Activated CD8-positive, alpha-beta memory T cell treated with anti-CD3 and anti-CD28 coated beads, Interleukin-2, amount 50 U/mL, for 1 hour (primary cell): ENCODE measurements around the gene CFAP43.
"Not testable (repeated sequence)": the region's sequence is repeated elsewhere in the genome, so short reads cannot be mapped to it uniquely, and the experiment has no call there.

Experiments used
- DNase-seq: peaks from one replicate; pipeline ENCODE4 v3.0.0-alpha.2; 2020; ENCODE audit errors: extremely low read depth

CFAP43 gene

GRCh38 chr10:104220522-104220921, 11.6 kb downstream of the CFAP43 start:
- DNase-seq: no peak

GRCh38 chr10:104218751-104219150, 13.4 kb downstream of the CFAP43 start:
- DNase-seq: no peak

- DNase-seq: no peak
These were observed 15.5 kb downstream of the CFAP43 start for GRCh38 chr10:104216631-104217030.

GRCh38 chr10:104209575-104210198, 22.5 kb downstream of the CFAP43 start:
- DNase-seq: no peak

DNA sequence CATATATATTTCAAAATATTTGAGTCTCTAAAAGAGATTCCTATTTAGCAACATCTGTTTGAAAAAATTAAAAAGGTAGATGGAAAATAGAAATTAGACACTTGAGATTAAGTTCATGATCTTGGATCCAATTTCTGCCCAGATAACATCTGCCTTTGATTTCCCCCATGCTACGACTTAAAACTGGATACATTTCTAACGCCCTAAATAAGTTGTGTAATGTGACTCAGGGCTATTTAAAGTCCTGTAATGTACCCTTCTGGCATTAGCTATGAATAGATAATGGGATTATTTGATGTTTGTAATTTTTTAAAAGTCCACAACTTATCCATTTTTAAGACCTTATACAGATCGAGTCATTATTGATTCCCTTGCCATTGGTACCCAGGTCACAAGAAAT, 23.4 kb downstream of the CFAP43 start:
- no peak for DNase-seq

- DNase-seq: no peak
These were observed 29.9 kb downstream of the CFAP43 start for GRCh38 chr10:104202231-104202630.

DNA sequence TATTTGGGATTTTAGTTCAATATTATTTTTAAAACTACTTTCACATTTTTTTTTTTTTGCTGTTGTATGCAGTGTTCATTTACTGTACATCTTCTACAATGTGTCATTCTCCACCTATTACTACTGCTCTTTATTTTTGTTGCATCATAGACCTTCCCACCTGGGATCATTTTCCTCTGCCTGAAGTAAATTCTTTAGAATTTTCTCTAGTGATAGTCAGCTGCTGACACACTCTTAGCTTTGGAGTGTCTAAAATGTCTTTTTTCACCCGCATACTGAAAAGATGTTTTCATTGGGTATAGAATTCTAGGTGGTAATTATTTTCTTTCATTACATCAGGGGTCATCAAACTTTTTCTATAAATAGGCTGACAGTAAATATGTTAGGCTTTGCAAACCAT, 30.5 kb downstream of the CFAP43 start:
- DNase-seq: no peak

DNA sequence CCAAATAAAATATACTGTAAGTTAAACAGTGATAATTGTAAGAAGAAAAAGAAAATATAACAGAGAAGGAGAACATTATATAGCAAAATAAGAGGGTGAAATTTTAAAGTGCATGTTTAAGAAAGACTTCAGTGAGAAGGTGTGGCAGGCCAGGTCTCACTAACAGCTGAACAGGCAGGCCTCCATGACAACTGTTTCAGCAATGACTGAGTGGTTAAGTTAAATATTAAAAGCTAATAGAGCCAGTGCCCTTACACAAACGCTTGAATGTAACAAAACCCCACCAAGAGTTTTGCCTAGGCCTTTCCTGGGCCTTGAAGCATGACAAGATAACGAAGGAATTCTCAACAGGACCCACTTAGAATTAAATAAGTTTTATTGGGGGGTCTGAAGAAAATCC, 32.6 kb downstream of the CFAP43 start:
- DNase-seq: no peak

DNA sequence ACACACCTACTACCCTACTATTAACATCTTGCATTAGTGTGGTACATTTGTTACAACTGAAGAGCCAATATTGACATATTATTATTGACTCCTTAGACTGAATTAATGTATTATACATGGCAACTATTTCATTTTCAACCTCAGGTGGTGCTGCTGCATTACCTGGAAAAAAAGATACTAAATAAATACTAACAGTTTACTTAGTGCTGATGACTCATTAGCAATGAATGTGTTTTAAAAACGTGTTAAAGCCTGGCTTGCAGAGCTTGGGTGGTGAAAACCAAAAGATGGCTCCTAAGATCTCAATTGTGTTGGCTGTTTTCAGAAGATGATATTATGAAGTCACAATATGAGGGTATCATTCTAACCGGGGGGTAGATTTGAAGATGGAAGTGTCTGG, 34.8 kb downstream of the CFAP43 start:
- DNase-seq: no peak

DNA sequence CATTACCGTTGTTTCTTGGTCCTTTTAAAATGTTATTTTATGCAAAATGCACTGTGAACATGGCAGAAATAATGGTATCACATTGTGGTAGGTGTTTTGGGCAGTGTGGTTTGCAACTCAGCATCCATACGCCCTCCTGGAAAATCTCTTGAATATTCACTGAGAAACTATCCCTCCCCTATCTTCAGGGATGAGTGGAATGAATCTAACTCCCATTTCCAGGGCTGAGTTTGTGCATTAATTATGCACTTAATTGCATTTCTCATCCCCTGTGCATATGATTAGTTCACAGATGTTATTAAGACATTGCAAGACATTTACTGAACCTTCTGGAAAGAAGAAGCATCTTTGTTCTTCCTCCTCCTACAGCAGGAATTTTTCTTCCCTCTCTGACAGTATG, 36.5 kb downstream of the CFAP43 start:
- DNase-seq: no peak

- DNase-seq: no peak
These were observed 38.4 kb downstream of the CFAP43 start for GRCh38 chr10:104193787-104194186.

DNA sequence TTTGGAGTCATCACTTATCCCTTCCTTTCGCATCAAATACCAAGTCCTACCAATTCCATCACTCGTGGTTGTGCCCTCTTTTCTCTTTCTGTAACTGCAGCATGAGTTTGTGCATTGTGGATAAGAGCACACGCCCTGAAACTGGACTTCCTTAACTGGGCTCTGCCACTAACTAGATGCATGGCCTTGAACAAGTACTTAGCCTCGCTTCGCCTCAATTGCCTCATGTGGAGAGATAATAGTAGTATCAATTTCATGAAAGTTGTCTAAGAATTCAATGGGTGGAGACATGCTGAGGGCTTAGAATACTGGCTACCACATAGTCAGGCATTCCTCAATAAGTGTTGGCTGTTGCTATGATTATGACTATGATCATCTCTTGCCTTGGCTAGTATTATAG, 41.5 kb downstream of the CFAP43 start:
- DNase-seq: no peak

- no peak for DNase-seq
These were observed 48.5 kb downstream of the CFAP43 start for GRCh38 chr10:104183682-104184081.

DNA sequence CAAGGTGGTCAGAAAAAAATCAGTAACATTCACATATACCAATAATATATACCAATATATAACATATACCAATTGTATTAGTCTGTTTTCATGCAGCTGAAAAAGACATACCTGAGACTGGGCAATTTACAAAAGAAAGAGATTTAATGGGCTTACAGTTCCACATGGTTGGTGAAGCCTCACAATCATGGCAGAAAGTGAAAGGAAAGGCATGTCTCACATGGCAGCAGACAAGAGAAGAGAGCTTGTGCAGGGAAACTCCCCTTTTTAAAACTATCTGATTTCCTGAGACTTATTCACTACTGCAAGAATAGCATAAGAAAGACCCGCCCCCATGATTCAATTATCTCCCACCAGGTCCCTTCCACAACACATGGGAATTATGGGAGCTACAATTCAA, 58.0 kb downstream of the CFAP43 start:
- DNase-seq: not testable (repeated sequence)

DNA sequence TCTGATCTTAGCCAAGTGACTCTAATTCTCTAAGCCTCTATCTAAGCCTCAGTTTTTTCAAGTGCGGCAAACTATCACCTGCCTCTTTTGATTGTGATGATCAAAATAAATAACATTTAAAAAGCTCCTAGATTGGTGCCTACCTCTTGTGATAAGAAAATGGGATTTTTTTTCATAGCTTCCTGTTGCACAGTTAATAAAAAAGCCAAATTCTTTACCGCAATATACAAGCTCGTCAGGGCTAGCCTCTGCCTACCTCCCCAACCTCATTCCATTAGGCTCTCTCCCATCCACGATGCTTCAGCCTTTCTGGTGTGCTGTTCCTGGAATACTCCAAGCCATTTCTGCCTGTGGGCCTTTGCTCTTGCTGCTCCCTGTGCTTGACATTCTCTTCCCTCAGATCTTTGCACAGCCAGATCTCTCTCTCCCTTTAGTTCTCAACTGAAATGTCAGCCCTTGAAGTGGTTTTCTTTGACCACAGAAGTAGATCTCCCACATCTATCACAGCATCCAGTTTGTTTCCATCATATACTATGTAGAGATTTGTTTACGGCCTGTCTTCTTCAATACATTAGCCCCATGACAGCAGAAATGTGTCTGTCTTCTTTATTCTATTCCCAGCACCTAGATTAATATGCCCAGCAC, 61.4 kb downstream of the CFAP43 start:
- DNase-seq: peak; percentile 4

DNA sequence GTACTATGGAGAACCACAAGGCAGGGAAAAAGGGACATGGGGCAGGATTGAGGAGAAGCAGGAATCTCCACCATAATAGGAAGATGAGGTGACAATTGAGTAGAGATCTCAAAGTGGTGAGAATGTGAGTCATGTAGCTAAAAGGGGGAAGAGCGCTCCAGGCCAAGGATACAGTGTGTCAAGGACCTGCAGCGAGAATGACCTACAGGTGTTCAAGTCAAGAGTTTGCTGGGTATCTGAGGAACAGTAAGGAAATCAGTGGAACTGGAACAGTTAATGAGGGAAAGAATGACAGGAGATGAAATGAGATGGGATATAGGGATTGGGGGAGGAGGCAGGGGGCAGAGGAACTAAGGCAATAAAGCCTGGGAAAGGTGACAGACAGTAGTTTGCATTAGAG, 76.6 kb downstream of the CFAP43 start:
- no peak for DNase-seq

DNA sequence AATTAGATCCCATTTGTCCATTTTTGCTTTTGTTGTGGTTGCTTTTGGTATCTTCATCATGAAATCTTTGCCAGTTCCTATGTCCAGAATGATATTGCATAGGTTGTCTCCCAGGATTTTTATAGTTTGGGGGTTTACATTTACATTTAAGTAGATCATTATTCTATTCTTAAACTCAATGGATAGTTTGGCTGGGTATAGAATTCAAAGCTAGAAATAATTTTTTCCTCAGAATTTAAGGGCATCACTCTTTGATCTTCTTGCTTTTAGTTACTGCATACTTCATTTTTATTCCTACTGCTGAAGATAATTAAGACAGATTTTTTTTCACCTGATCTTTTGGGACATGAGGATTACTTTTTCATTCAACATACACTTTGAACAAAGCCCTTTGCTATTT, 80.4 kb downstream of the CFAP43 start:
- no peak for DNase-seq

GRCh38 chr10:104150139-104150538, 82.0 kb downstream of the CFAP43 start:
- no peak for DNase-seq

DNA sequence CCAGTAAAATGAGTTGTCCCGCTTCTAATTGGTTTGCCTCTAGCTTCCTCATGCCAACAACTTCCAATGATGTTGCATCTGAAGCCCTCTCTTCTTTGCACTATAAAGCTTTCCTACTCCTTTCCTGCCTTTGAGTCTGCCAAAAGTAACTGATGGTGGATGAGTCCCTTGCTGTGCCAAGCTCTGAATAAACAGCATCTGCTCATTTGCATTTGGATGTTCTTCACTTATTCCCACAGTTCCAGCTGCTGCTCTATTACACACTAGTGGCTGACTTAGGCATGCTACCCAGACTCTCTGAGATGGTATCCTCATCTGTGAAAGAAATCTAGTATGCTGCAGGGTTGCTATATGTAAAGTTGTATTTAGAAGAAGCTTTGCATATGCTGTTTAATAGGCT, 85.3 kb downstream of the CFAP43 start:
- no peak for DNase-seq

- no peak for DNase-seq
These were observed 87.2 kb downstream of the CFAP43 start for GRCh38 chr10:104144931-104145330.

- DNase-seq: no peak
These were observed 88.3 kb downstream of the CFAP43 start for GRCh38 chr10:104143829-104144228.

DNA sequence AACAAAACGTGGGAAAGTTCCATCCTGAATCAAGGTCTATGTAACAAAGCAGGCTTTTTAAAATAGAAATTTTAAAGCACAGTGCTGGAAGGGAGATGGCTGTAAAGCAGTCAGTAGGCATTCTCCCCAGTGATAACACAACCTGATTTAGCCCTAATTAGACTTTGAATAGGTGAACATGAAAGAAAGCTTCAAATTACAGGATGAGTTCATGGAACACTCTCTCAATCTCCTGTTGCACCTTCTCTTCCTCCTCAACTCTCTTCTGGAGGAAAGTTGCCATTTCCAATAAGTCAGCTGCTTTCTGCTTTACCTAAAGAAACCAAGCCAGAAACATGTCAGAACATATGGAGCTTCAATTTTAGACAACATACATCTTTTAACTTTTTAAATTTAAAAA, 90.1 kb downstream of the CFAP43 start:
- DNase-seq: no peak

DNA sequence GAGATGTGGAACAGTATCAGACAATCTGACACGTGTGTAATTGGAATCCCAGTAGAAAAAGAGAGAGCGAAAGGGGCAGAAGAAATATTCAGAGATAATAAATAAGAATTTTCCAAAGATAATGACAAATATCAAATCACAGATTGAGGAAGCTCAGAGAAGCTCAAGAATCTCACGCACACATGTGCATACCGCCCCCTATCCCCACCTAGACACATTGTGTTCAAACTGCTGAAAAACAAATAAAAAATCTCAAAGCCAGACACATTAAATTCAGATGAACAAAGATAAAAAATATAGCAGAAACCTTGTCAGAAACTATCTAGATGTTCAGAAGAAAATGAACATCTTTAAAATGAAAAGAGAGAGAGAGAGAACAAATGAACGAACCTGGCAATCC, 92.9 kb downstream of the CFAP43 start:
- no peak for DNase-seq

- DNase-seq: no peak
These were observed 94.0 kb downstream of the CFAP43 start for GRCh38 chr10:104138131-104138530.
